Endothelial cell (in vitro differentiated cells): Measurements from ENCODE around the gene MMP14. TPM values are rescaled to one million over a fixed set of nuclear protein-coding genes. Genes with fewer than 3 reads are reported as not detected.

Experiments
- DNase-seq: peaks from one replicate; pipeline ENCODE4 v3.0.0; 2021; ENCODE audit warnings: low spot score
- H3K27ac Mint-ChIP-seq: one replicate; pipeline ENCODE4 v1.8.0; 2021; ENCODE audit warnings: mixed read lengths, inconsistent platforms; ENCODE audit not compliant: unreplicated experiment
- H3K27me3 Mint-ChIP-seq: one replicate; pipeline ENCODE4 v1.8.0; 2021; ENCODE audit warnings: mild to moderate bottlenecking, moderate library complexity, mixed read lengths, inconsistent platforms; ENCODE audit not compliant: unreplicated experiment
- H3K36me3 Mint-ChIP-seq: one replicate; pipeline ENCODE4 v1.8.0; 2021; ENCODE audit warnings: mild to moderate bottlenecking, low read depth, mixed read lengths, inconsistent platforms; ENCODE audit not compliant: unreplicated experiment
- H3K4me1 Mint-ChIP-seq: one replicate; pipeline ENCODE4 v1.8.0; 2021; ENCODE audit warnings: mild to moderate bottlenecking, mixed read lengths, inconsistent platforms; ENCODE audit not compliant: unreplicated experiment
- H3K4me3 Mint-ChIP-seq: one replicate; pipeline ENCODE4 v1.8.0; 2021; ENCODE audit warnings: mild to moderate bottlenecking, mixed read lengths, inconsistent platforms; ENCODE audit not compliant: unreplicated experiment
- H3K9me3 Mint-ChIP-seq: one replicate; pipeline ENCODE4 v1.8.0; 2021; ENCODE audit warnings: mixed read lengths, inconsistent platforms; ENCODE audit not compliant: unreplicated experiment
- CTCF ChIP-seq: fragments of 200-600 bp; sonication (generic); IDR thresholded peaks from one replicate; pipeline ENCODE4 v1.5.0; 2021; ENCODE audit warnings: antibody characterized with exemption; ENCODE audit not compliant: unreplicated experiment
- total RNA-seq: library from RNA; stranded (reverse); fragmentation: NEBNext Ultra II Directional; extraction: Animal tissue kit (Norgen Biotek cat#: 25700); gene quantifications from one replicate; pipeline ENCODE4 v1.2.1, GENCODE V29; 2021; ENCODE audit not compliant: unreplicated experiment

Gene MMP14
- total RNA-seq, 1 donor from 2014 or later: 819 TPM

DNA sequence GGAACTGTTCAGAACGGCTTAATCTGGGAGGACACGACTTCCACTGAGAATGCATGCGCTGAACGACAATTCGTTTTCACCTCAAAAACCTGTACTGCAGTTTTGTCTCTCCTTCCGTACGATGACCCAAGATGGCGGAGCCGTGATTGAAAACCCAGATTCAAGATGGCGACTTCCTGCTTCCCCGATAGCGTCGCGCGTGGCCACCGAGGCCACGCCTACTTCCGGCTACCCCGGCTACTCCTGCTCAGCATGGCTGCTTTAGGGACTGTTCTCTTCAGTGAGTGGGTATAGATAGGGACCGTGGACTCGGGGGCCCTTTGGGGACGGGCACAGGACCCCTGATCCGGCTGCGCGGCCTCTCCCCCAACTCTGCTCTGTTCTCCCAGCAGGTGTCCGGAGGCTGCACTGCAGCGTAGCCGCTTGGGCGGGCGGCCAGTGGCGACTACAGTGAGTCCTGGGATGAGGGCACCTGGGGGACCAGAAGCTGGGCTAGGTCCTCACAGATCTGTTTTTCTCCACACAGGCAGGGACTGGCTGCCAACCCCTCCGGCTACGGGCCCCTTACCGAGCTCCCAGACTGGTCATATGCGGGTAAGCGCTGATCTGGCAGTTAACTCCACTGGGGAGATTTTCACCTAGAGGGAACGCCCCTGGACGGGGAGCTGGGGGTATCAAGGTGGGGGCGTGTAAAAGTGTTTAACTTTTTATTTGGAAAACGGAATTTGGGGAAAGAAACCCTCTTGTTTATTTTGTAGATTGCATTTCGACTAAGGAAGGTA lies 6.5 kb upstream of the MMP14 start, which contains the start of gene MRPL52:
MRPL52 (plus strand) TSS at position 227 of the 782 bp plus-strand sequence; CDS start at position 253, 26 bp downstream.
- TF ChIP-seq CTCF: no peak
- peak within 1 kb of the TSS; percentile 95 for H3K4me3 Mint-ChIP-seq
- peak within 1 kb of the TSS; percentile 97 for H3K27ac Mint-ChIP-seq
- peak; percentile 80 for DNase-seq
- H3K9me3 Mint-ChIP-seq: no peaks in the 10 kb centered on the region
- peaks cover 14% of the 10 kb centered on the region for H3K36me3 Mint-ChIP-seq
- H3K27me3 Mint-ChIP-seq: peaks cover 6% of the 10 kb centered on the region
- H3K4me1 Mint-ChIP-seq: peaks cover 38% of the 10 kb centered on the region

DNA sequence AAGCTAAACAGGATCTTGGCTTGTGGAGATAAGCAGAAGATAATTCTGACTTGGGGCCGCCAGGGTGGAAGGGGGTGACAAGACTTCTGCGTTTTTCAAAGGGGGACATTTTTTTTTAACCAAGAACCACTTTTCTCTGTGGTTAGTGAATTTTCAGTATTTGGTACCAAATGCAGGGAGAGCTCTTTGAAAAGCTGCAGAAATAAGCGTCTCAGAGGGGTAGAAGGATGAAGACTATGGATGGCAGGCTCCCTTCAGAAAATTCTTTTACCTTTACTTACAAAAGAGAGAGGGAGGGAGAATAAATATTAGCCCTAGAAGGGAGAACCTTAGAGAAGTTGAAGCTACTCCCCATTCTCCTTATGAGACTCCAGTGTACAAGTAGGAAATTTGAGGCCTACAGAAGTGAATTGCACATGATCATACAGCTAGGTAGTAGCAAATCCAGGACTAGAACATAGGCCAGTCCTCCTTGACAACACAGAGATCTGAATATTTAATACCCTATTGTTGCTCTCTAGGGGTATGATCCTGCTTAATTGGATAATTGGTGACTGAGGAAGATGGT lies 5.9 kb upstream of the MMP14 start:
- Mint-ChIP-seq H3K27me3 (peaks cover 6% of the 10 kb centered on the region), H3K4me1 (peaks cover 43% of the 10 kb centered on the region), H3K4me3 (peak overlapping the region; percentile 95)

DNA sequence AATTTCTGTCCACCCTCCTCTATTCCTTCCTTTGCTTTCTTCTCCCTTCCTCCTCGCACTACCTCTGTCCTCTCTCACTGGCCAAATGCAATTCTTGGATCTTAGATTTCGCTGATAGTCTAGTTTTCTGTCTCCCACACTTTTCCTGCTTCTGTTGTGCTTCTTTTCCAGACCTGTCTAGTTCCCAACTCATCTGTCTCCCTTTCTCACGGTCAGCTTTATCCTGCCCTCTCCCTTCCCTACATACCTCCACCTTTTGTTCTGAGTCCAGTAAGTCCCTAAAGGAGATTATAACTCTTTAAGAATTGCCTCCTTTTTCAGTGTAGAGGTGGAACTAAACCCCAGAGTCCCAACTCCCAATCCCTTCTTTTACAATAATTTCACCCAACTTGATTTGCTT lies 880 bp upstream of the MMP14 start:
- Mint-ChIP-seq H3K27me3 (peaks cover 21% of the 10 kb centered on the region), H3K27ac (peak overlapping the region; percentile 80), H3K4me3 (peak overlapping the region; percentile 100), H3K36me3 (peaks cover 13% of the 10 kb centered on the region), H3K4me1 (peaks cover 62% of the 10 kb centered on the region), H3K9me3 (no peaks in the 10 kb centered on the region)
- no peak for DNase-seq
- no peak for TF ChIP-seq CTCF

More for the DNA sequence above, 5.9 kb upstream of the MMP14 start:
- no peak for DNase-seq
- no peak for TF ChIP-seq CTCF
- Mint-ChIP-seq H3K27ac (peak overlapping the region; percentile 97), H3K36me3 (peaks cover 14% of the 10 kb centered on the region), H3K9me3 (no peaks in the 10 kb centered on the region)

DNA sequence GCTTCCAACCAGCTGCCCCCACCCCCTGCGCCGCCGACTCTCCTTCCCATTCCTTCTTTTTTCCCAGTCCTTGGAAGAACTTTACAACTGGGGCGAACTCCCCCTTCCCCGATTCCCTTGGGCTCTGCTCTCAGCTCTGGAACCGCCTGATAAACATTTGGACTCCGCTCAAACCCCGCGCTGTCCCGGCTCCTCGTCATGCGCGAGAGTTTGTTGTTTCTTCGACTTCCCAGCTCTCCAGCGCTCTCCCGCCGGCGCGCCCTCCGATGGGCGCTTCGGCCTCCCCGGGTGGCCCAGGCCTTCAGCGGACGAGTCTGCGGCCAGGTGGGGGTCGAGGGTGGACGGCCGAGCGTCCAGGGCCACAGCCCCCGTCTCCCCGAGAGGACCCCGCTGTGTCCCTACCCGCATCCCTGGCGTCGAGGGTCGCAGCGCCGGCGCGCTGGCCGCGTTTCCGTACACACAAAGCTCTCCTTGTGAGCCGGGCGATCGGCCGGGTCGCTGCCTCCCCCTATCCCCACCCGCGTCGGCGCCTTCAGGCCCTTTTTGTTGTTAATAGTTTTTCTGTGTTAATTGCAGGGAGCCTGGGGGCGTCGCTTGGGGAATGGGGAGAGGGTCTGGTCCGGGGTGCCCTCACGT lies 847 bp downstream of the MMP14 start:
- DNase-seq: no peak
- TF ChIP-seq CTCF: no peak
- Mint-ChIP-seq H3K27me3 (peaks cover 19% of the 10 kb centered on the region), H3K36me3 (peaks cover 23% of the 10 kb centered on the region), H3K9me3 (no peaks in the 10 kb centered on the region), H3K4me1 (peaks cover 63% of the 10 kb centered on the region), H3K27ac (peak overlapping the region; percentile 96), H3K4me3 (peak overlapping the region; percentile 100)
